HEK293T (cell line): ENCODE results near the gene DLX2.

Experiments
- CTCF ChIA-PET: fragments of 350-600 bp; formaldehyde crosslinking; extraction: SDS; loops from one replicate; lab custom pipeline; 2021; ENCODE audit warnings: antibody characterized with exemption, inconsistent platforms; lab: Yijun Ruan, JAX
- POLR2A ChIA-PET: fragments of 350-600 bp; formaldehyde crosslinking; extraction: SDS; loops from one replicate; lab custom pipeline; 2020; ENCODE audit warnings: antibody characterized with exemption, inconsistent platforms; lab: Yijun Ruan, JAX
- DNase-seq: peaks from one replicate; pipeline ENCODE4 v3.0.0; 2012; ENCODE audit warnings: mixed read lengths; ENCODE audit errors: extremely low spot score
- ARNT ChIP-seq: fragments of 450-650 bp; IDR thresholded peaks from 2 replicates; pipeline ENCODE4 v1.6.1; 2017; ENCODE audit warnings: mild to moderate bottlenecking
- BHLHE40 ChIP-seq: fragments of 450-650 bp; IDR thresholded peaks from 2 replicates; pipeline ENCODE4 v1.6.1; 2016; ENCODE audit warnings: mild to moderate bottlenecking, moderate library complexity, borderline replicate concordance
- CTBP1 ChIP-seq: fragments of 450-650 bp; IDR thresholded peaks from 2 replicates; pipeline ENCODE4 v1.6.1; 2016; ENCODE audit warnings: borderline replicate concordance
- ELF4 ChIP-seq: fragments of 450-650 bp; IDR thresholded peaks from 2 replicates; pipeline ENCODE4 v1.6.1; 2017; ENCODE audit warnings: antibody characterized with exemption
- FOXA1 ChIP-seq: fragments of 450-650 bp; IDR thresholded peaks from 2 replicates; pipeline ENCODE4 v1.6.1; 2016; ENCODE audit warnings: mild to moderate bottlenecking
- FOXK2 ChIP-seq: fragments of 450-650 bp; IDR thresholded peaks from 2 replicates; pipeline ENCODE4 v1.6.1; 2016; ENCODE audit warnings: mild to moderate bottlenecking
- FOXM1 ChIP-seq: fragments of 450-650 bp; IDR thresholded peaks from 2 replicates; pipeline ENCODE4 v1.6.1; 2017; ENCODE audit warnings: mild to moderate bottlenecking, borderline replicate concordance
- HDGF ChIP-seq: fragments of 450-650 bp; IDR thresholded peaks from 2 replicates; pipeline ENCODE4 v1.6.1; 2017; ENCODE audit warnings: antibody characterized with exemption, borderline replicate concordance
- L3MBTL2 ChIP-seq: fragments of 450-650 bp; conservative IDR thresholded peaks from 2 replicates; pipeline ENCODE4 v1.6.1; 2016; ENCODE audit warnings: mild to moderate bottlenecking
- LEF1 ChIP-seq: fragments of 450-650 bp; IDR thresholded peaks from 2 replicates; pipeline ENCODE4 v1.6.1; 2017; ENCODE audit warnings: mild to moderate bottlenecking, borderline replicate concordance
- NFRKB ChIP-seq: fragments of 450-650 bp; IDR thresholded peaks from 2 replicates; pipeline ENCODE4 v1.6.1; 2016; ENCODE audit warnings: mild to moderate bottlenecking, moderate library complexity
- PKNOX1 ChIP-seq: fragments of 450-650 bp; IDR thresholded peaks from 2 replicates; pipeline ENCODE4 v1.6.1; 2016
- SP1 ChIP-seq: fragments of 450-650 bp; IDR thresholded peaks from 2 replicates; pipeline ENCODE4 v1.6.1; 2017
- SUZ12 ChIP-seq: fragments of 450-650 bp; IDR thresholded peaks from 2 replicates; pipeline ENCODE4 v1.6.1; 2016; ENCODE audit warnings: mild to moderate bottlenecking
- TARDBP ChIP-seq: fragments of 450-650 bp; IDR thresholded peaks from 2 replicates; pipeline ENCODE4 v1.6.1; 2016

Gene DLX2

GRCh38 chr2:172086241-172087206, 16.2 kb downstream of the DLX2 start:
- TF ChIP-seq CTBP1 (no peak), LEF1 (no peak), SP1 (no peak), NFRKB (no peak), ELF4 (no peak)
- CTCF ChIA-PET, result interaction anchor here (1.6 kb wide), 1 partner anchor 9 kb away, joined by 7 read pairs; no protein-coding TSS in a partner anchor
- DNase-seq, result no peak
- POLR2A ChIA-PET, result interaction anchor here (0.6 to 7.8 kb wide), 6 partner anchors 11 to 164 kb away, joined by 3 to 135 read pairs (median 8); partner anchors contain the start of gene HAT1

- no peak for DNase-seq
- POLR2A ChIA-PET, result interaction anchor here (0.6 to 7.8 kb wide), 23 partner anchors 8 to 192 kb away, joined by 3 to 135 read pairs (median 5); partner anchors contain the start of genes DLX2, HAT1 and SLC25A12
- TF ChIP-seq LEF1 (no peak), HDGF (no peak), L3MBTL2 (peak; percentile 59), ARNT (no peak), FOXK2 (no peak), PKNOX1 (peak; percentile 52), FOXM1 (no peak), NFRKB (no peak), BHLHE40 (no peak), TARDBP (no peak)
- CTCF ChIA-PET, result interaction anchor here (1.0 to 1.6 kb wide), 3 partner anchors 10 to 11 kb away, joined by 5 to 7 read pairs (median 6); no protein-coding TSS in a partner anchor
Observed at GRCh38 chr2:172085460-172086159, 17.1 kb downstream of the DLX2 start, which contains the start of gene DLX1. Gene DLX1, plus strand, starts transcription at chr2:172085507. Its CDS starts 171 bp downstream, at chr2:172085678.

- TF ChIP-seq SP1, result no peak
- TF ChIP-seq L3MBTL2, result peak; percentile 77
- no peak for TF ChIP-seq PKNOX1
- no peak for TF ChIP-seq SUZ12
- TF ChIP-seq ELF4, result no peak
- no peak for TF ChIP-seq FOXA1
- CTCF ChIA-PET, result interaction anchor here (0.6 to 1.4 kb wide), 3 partner anchors 10 to 176 kb away, joined by 3 to 6 read pairs (median 5); no protein-coding TSS in a partner anchor
- peak; percentile 88 for DNase-seq
- POLR2A ChIA-PET, result interaction anchor here (0.6 to 7.8 kb wide), 22 partner anchors 9 to 191 kb away, joined by 3 to 135 read pairs (median 4); partner anchors contain the start of genes DLX2, HAT1 and SLC25A12
Observed at GRCh38 chr2:172084645-172085459, 17.8 kb downstream of the DLX2 start.

GRCh38 chr2:172084395-172084644, 18.4 kb downstream of the DLX2 start:
- ChIA-PET CTCF (interaction anchor here (0.6 to 1.4 kb wide), 2 partner anchors 11 to 176 kb away, joined by 3 to 6 read pairs; no protein-coding TSS in a partner anchor), POLR2A (interaction anchor here (0.7 to 7.8 kb wide), 8 partner anchors 9 to 120 kb away, joined by 3 to 135 read pairs (median 4); partner anchors contain the start of gene DLX2)
- TF ChIP-seq HDGF, result no peak
- TF ChIP-seq SP1, result no peak
- no peak for TF ChIP-seq NFRKB
- TF ChIP-seq FOXA1, result no peak
- no peak for TF ChIP-seq BHLHE40
- TF ChIP-seq ELF4, result no peak
- no peak for TF ChIP-seq ARNT
- TF ChIP-seq CTBP1, result peak; percentile 66; the same call in 1 of the 2 replicates
- TF ChIP-seq FOXM1, result peak; percentile 20; the same call in 1 of the 2 replicates
- DNase-seq, result no peak

- CTCF ChIA-PET, result no interaction called here
- TF ChIP-seq BHLHE40 (no peak), TARDBP (no peak)
- no peak for DNase-seq
- POLR2A ChIA-PET, result interaction anchor here (3.4 to 7.8 kb wide), 2 partner anchors 14 to 18 kb away, joined by 49 to 135 read pairs; partner anchors contain the start of gene DLX2
Observed at GRCh38 chr2:172083628-172084394, 18.9 kb downstream of the DLX2 start.
